B cell (primary cell): ENCODE data around the gene PIK3R3. TPM values are rescaled to one million over a fixed set of nuclear protein-coding genes. Genes with fewer than 3 reads are reported as not detected.

Experiments used
- ATAC-seq: fragments of 200-7000 bp; cut with Tn5 transposase; one replicate; pipeline ENCODE4 v1.10.0; 2021; ENCODE audit warnings: low read depth, mild to moderate bottlenecking, moderate number of reproducible peaks, moderate library complexity
- CTCF ChIA-PET: fragments of 350-600 bp; sonication (Branson Sonifier 250); formaldehyde crosslinking; loops from one replicate; lab custom pipeline; 2021; ENCODE audit warnings: antibody characterized with exemption, inconsistent platforms; lab: Charles Lee
- POLR2A ChIA-PET: fragments of 350-600 bp; sonication (Branson Sonifier 250); formaldehyde crosslinking; loops from one replicate; lab custom pipeline; 2021; ENCODE audit warnings: antibody characterized with exemption; lab: Charles Lee
- DNase-seq: peaks from one replicate; pipeline ENCODE4 v3.0.0; 2013
- H2AFZ ChIP-seq: 2 replicates; pipeline ENCODE4 v1.6.1; 2012; ENCODE audit warnings: mild to moderate bottlenecking, low read depth, low read length; ENCODE audit not compliant: insufficient read depth, poor library complexity, severe bottlenecking
- H3K27ac ChIP-seq, 2 donors: 1 replicate in 1 of 2; 2 replicates in 1 of 2; pipeline ENCODE4 v1.5.1; 2012 to 2013; ENCODE audit warnings: low read length in 2 of 2, mild to moderate bottlenecking in 2 of 2, moderate library complexity in 1 of 2
- H3K27me3 ChIP-seq, 4 experiments: fragments of 200-600 bp in 1 of 4; sonication (generic) in 1 of 4; replicated peaks in 1 of 4; 1 replicate in 2 of 4; 2 replicates in 2 of 4; pipeline versions ENCODE4 v1.6.1 to v1.7.0; 2013 to 2016; ENCODE audit warnings: low read length in 3 of 4, mild to moderate bottlenecking in 2 of 4, mixed read lengths in 1 of 4, moderate library complexity in 1 of 4; ENCODE audit not compliant: insufficient read depth in 4 of 4, control insufficient read depth in 3 of 4; ENCODE audit errors: control extremely low read depth in 1 of 4
- H3K36me3 ChIP-seq, 2 experiments: replicated peaks in 1 of 2; 1 replicate in 1 of 2; 2 replicates in 1 of 2; pipeline versions ENCODE4 v1.6.1 to v1.7.1; 2013; ENCODE audit warnings: low read length in 1 of 2; ENCODE audit not compliant: insufficient read depth in 2 of 2, control insufficient read depth in 1 of 2; ENCODE audit errors: control extremely low read depth in 1 of 2, extremely low read depth in 1 of 2
- H3K4me1 ChIP-seq, 2 donors: fragments of 200-600 bp in 1 of 2; sonication (generic) in 1 of 2; 1 replicate in 1 of 2; 2 replicates in 1 of 2; pipeline versions ENCODE4 v1.5.1 to v1.6.1; 2013 to 2017; ENCODE audit warnings: low read length in 2 of 2; ENCODE audit not compliant: control insufficient read depth in 2 of 2, insufficient read depth in 2 of 2
- H3K4me2 ChIP-seq: replicated peaks from 2 replicates; pipeline ENCODE3; 2012; ENCODE audit warnings: mild to moderate bottlenecking, low read depth, low read length; ENCODE audit not compliant: poor library complexity, severe bottlenecking
- H3K4me3 ChIP-seq, 5 experiments: fragments of 200-600 bp in 1 of 5; sonication (generic) in 1 of 5; 1 replicate in 3 of 5; 2 replicates in 2 of 5; pipeline versions ENCODE4 v1.5.1 to v1.7.0; 2011 to 2016; ENCODE audit warnings: low read length in 4 of 5, mild to moderate bottlenecking in 4 of 5, low read depth in 2 of 5, control low read depth in 1 of 5, moderate library complexity in 1 of 5; ENCODE audit not compliant: insufficient read depth in 1 of 5; ENCODE audit errors: control extremely low read depth in 1 of 5, extremely low read depth in 1 of 5
- H3K79me2 ChIP-seq: fragments of 200-600 bp; sonication (generic); one replicate; pipeline ENCODE4 v1.6.0; 2016; ENCODE audit warnings: low read length; ENCODE audit not compliant: control insufficient read depth, insufficient read depth
- H3K9ac ChIP-seq: fragments of 200-600 bp; sonication (generic); 2 replicates; pipeline ENCODE4 v1.6.1; 2017; ENCODE audit warnings: mild to moderate bottlenecking, low read length, moderate library complexity
- H3K9me3 ChIP-seq, 3 donors: one replicate each; pipeline versions ENCODE4 v1.6.1 to v1.7.1; 2013; ENCODE audit warnings: low read length in 2 of 3; ENCODE audit not compliant: control insufficient read depth in 2 of 3, insufficient read depth in 1 of 3; ENCODE audit errors: control extremely low read depth in 1 of 3
- H4K20me1 ChIP-seq: 2 replicates; pipeline ENCODE4 v1.6.0; 2012; ENCODE audit warnings: mild to moderate bottlenecking, low read length; ENCODE audit not compliant: insufficient read depth, control insufficient read depth, poor library complexity, severe bottlenecking
- H3K27ac Mint-ChIP-seq: one replicate; pipeline ENCODE4 v1.8.0; 2021; ENCODE audit warnings: mixed read lengths
- H3K27me3 Mint-ChIP-seq: one replicate; pipeline ENCODE4 v1.8.0; 2021; ENCODE audit warnings: mixed read lengths
- H3K4me1 Mint-ChIP-seq: one replicate; pipeline ENCODE4 v1.8.0; 2021; ENCODE audit warnings: mixed read lengths
- H3K4me3 Mint-ChIP-seq: one replicate; pipeline ENCODE4 v1.8.0; 2021; ENCODE audit warnings: mixed read lengths
- H3K9me3 Mint-ChIP-seq: one replicate; pipeline ENCODE4 v1.8.0; 2022; ENCODE audit warnings: mixed read lengths; ENCODE audit not compliant: insufficient read depth
- CTCF ChIP-seq: fragments of 200-600 bp; IDR thresholded peaks from one replicate; pipeline ENCODE4 v1.8.0; 2022; ENCODE audit warnings: antibody characterized with exemption, mild to moderate bottlenecking
- EZH2 ChIP-seq: IDR thresholded peaks from 2 replicates; pipeline ENCODE4 v1.6.1; 2012; ENCODE audit warnings: borderline replicate concordance, low read depth, mild to moderate bottlenecking, moderate library complexity, low read length; ENCODE audit not compliant: insufficient read depth, poor library complexity, severe bottlenecking
- WGBS: methylation state at CpG from one replicate; pipeline ENCODE4 v1.1.5; 2013; ENCODE audit warnings: missing lambda C conversion rate; ENCODE audit not compliant: insufficient coverage; 5-methylcytosine and 5-hydroxymethylcytosine counted together
- intact Hi-C: fragments of 100-400 bp; cut with micrococcal nuclease; formaldehyde crosslinking; loops from one replicate; pipeline ENCODE4 v1.10.0; 2022
- polyA plus RNA-seq: library from polyadenylated mRNA; depleted of rRNA; stranded (reverse); fragments of >200 nt; gene quantifications from 2 replicates; pipeline ENCODE4 v1.2.3, GENCODE V29; 2012
- total RNA-seq, 2 donors: library from RNA; stranded (reverse); fragments of 120-200 nt in 1 of 2; gene quantifications; 1 replicate in 1 of 2; 2 replicates in 1 of 2; pipeline versions ENCODE4 v1.2.3 to v1.2.4, GENCODE V29; 2013 to 2022

The PIK3R3 gene
- total and polyA plus RNA-seq, 2 donors (not counting 1 experiment from before 2014, with no cell fraction given) = 0.06 to 0.17 TPM

DNA sequence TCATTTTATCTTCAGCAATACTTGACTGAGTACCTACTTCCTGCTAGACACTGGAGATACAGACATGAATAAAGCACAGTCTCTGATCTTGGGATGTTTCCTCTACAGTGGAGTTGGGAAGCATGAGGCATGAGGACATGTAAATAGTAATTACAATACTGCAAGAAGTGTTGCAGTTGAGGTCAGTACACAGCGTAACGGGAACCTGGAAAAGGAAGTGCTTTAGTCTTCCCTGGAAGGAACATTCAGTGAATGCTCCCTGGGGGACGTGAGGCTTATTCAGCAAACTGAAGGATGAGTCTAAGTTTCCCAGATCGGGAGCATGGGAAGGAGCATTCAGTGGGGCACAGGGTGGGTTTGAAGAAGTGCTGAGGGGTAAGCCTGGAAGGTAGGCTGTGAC, 112.4 kb downstream of the PIK3R3 start:
- no peak overlapping the region for H3K9ac ChIP-seq
- H3K27ac ChIP-seq = no peak overlapping the region
- H3K4me3 ChIP-seq = no peak overlapping the region
- H3K4me2 ChIP-seq = no peak overlapping the region
- H3K79me2 ChIP-seq = no peaks in the 10 kb centered on the region
- WGBS = 97% methylated on average over 4 of the region's 4 CpGs
- DNase-seq (no peak), ATAC-seq (no peak)
- H3K27ac Mint-ChIP-seq = no peak overlapping the region
- no peaks in the 10 kb centered on the region for H3K27me3 ChIP-seq
- ChIA-PET POLR2A (no interaction called here), CTCF (no interaction called here)
- no peak for TF ChIP-seq CTCF
- TF ChIP-seq EZH2 = no peak
- no peaks in the 10 kb centered on the region for H3K9me3 Mint-ChIP-seq
- intact Hi-C loops = no loop called here
- no peaks in the 10 kb centered on the region for H3K4me1 Mint-ChIP-seq
- H3K4me1 ChIP-seq = no peaks in the 10 kb centered on the region
- H2AFZ ChIP-seq = no peak overlapping the region
- no peaks in the 10 kb centered on the region for H3K27me3 Mint-ChIP-seq
- H3K4me3 Mint-ChIP-seq = no peak overlapping the region
- no peaks in the 10 kb centered on the region for H3K36me3 ChIP-seq
- no peaks in the 10 kb centered on the region for H3K9me3 ChIP-seq
- H4K20me1 ChIP-seq = no peaks in the 10 kb centered on the region

- Histone ChIP-seq H3K79me2 (no peaks in the 10 kb centered on the region), H3K4me2 (no peak overlapping the region), H3K9ac (no peak overlapping the region), H3K4me1 (no peaks in the 10 kb centered on the region), H3K4me3 (no peak overlapping the region), H3K36me3 (no peaks in the 10 kb centered on the region), H3K27ac (no peak overlapping the region), H4K20me1 (no peaks in the 10 kb centered on the region), H3K27me3 (no peaks in the 10 kb centered on the region), H2AFZ (no peak overlapping the region), H3K9me3 (no peaks in the 10 kb centered on the region)
- no peaks in the 10 kb centered on the region for H3K9me3 Mint-ChIP-seq
- H3K27me3 Mint-ChIP-seq = no peaks in the 10 kb centered on the region
- CTCF ChIA-PET = no interaction called here
- no peak overlapping the region for H3K4me3 Mint-ChIP-seq
- DNase-seq (no peak), ATAC-seq (no peak)
- no peak for TF ChIP-seq EZH2
- intact Hi-C loops = no loop called here
- H3K4me1 Mint-ChIP-seq = no peaks in the 10 kb centered on the region
- H3K27ac Mint-ChIP-seq = no peak overlapping the region
- WGBS = 95% methylated on average over 7 of the region's 7 CpGs
- POLR2A ChIA-PET = no interaction called here
Observed at GRCh38 chr1:46019348-46019747, 113.1 kb downstream of the PIK3R3 start.
